Left colon (tissue), 2 donors: ENCODE data around the gene USP21. TPM values are rescaled to one million over a fixed set of nuclear protein-coding genes. Genes with fewer than 3 reads are reported as not detected.
A peak's percentile ranks its signal among the peaks of the same experiment; 100 is the strongest.

Experiments
- ATAC-seq: fragments of 200-7000 bp; cut with Tn5 transposase; one replicate; pipeline ENCODE4 v1.9.1; 2020; ENCODE audit warnings: mild to moderate bottlenecking, moderate library complexity
- DNase-seq, 2 donors: peaks; one replicate each; pipeline ENCODE4 v3.0.0-alpha.2; 2020
- intact Hi-C, 2 donors: fragments of 100-400 bp; cut with DNase I in 1 of 2; cut with micrococcal nuclease in 1 of 2; formaldehyde crosslinking; loops; one replicate each; pipeline versions ENCODE4 v1.11.2 to v1.14.0; 2022; cut with DNase I, micrococcal nuclease
- total RNA-seq, 2 donors: library from RNA; stranded (reverse); fragmentation: NEBNext Ultra II Directional; extraction: Animal tissue kit (Norgen Biotek cat#: 25700); gene quantifications; one replicate each; pipeline ENCODE4 v1.2.1, GENCODE V29; 2021
- donor health status: DM: no; HTN: no; CAD: no.
- donor health status: DM: yes; HTN: yes; CAD: no.

USP21 gene
- total RNA-seq, 2 donors from 2014 or later, result 19.7 to 24.0 TPM

DNA sequence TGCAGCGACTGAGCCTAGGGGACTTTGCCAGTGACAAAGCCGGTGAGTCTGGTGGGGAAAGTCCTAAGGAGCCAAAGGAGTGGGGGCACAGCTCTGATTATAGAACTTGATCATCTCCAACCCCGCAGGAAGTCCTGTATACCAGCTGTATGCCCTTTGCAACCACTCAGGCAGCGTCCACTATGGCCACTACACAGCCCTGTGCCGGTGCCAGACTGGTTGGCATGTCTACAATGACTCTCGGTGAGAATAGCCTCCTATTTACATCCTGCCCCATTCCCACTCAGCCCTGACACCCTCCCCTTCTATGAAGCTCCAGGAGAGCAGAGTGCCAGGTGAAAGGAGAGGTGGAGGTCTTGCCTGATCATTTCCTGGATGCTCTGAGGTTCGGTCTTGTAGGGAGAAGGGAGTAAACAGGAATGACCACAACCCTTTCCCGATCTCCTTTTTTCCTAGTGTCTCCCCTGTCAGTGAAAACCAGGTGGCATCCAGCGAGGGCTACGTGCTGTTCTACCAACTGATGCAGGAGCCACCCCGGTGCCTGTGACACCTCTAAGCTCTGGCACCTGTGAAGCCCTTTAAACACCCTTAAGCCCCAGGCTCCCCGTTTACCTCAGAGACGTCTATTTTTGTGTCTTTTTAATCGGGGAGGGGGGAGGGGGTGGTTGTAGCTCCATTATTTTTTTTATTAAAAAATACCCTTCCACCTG, 5.8 kb downstream of the USP21 start:
- DNase-seq (no peak), ATAC-seq (no peak)
- intact Hi-C loops, result no loop called here

DNA sequence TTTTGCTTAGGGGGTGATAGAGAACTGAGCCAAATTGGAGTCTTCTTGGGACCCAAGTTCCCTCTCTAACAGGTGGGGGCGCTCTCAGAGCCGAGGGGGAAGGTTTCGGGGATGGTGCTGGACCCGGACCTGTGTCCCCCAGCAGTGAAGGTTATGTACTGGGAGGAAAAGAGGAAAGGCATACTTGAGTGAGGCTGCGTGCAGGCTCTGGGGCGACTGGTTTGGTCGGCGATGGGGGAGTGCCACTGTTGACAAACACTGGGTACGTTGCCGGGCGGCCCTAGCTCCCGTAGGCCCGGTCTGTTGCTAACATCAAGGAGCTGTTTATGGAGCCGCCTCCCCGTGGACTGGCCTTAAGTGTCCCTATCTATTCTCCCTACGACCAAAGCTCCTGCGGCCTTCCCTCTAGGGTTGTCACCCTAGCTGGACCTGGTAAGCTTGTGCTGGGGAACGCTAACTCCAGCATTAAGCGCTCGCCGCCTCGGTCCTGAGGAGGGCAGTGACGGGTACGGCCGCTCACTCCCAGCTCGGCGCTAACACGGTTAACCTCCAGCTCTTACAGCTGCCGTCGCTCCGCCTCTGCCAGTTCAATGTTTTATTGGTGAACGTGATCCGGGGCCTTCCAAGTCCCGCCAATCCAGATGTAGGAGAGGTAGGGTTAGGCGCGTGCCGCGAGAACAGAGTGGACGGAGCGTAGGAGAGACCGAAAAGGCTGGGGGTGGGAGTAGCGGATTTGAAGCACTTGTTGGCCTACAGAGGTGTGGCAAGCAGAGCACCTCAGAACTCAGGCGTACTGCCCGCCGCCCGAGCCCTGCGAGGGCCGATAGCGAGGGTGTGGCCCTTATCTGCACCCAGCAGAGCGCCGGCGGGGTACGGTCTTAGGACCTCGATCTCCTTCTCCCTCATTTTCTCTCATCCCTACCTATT, 6.7 kb downstream of the USP21 start, which contains the start of gene PPOX:
TSS of gene PPOX (plus strand) at position 685 of the 927 bp plus-strand sequence. CDS start 422 bp downstream, outside the sequence.
- peak; percentile 92 for ATAC-seq

DNA sequence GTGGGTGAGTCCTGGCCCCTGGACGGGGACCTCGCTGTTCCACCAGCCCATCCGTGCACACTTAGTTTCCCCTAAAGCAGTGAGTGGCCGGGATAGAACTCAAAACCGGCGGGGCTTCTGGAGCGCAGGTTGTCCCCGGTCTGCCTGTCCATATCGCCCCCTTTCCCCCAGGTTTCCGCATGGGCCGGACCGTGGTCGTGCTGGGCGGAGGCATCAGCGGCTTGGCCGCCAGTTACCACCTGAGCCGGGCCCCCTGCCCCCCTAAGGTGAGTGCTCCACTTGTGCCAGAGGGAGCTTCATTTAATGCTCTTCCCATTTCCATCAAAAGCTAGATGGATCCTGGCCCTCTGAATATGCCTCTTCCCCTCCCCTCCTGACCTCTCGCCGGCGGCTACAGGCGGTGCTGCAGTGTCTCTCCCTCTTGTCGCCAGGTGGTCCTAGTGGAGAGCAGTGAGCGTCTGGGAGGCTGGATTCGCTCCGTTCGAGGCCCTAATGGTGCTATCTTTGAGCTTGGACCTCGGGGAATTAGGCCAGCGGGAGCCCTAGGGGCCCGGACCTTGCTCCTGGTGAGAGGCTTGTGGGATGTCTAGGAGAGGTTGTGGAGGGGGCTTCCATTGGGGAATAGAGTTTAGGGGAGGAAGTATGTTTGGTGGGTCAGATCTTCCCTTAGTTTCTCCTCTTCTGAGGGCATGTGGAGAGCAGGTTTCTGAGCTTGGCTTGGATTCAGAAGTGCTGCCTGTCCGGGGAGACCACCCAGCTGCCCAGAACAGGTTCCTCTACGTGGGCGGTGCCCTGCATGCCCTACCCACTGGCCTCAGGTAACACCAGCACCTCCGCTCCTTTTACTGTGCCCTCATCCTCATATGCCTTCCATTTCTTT, 7.6 kb downstream of the USP21 start:
- ATAC-seq (peak; percentile 5), DNase-seq (no peak)
- intact Hi-C loops, result no loop called here

More for the DNA sequence above, 6.7 kb downstream of the USP21 start, which contains the start of gene PPOX:
- intact Hi-C loops, result no loop called here
- peak; percentile 95 to 98 for DNase-seq

DNA sequence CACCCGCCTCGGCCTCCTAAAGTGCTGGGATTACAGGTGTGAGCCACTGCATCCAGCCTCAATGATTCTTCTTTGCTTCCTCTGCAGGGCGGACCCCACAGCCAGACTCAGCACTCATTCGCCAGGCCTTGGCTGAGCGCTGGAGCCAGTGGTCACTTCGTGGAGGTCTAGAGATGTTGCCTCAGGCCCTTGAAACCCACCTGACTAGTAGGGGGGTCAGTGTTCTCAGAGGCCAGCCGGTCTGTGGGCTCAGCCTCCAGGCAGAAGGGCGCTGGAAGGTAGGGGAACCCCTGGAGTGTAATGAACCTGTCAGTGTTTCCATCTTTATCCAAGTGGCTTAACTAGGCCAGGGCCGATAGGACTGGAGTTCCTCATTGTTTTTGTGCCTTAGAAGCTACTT, 9.6 kb downstream of the USP21 start:
- DNase-seq, result no peak
- intact Hi-C loops, result no loop called here
- ATAC-seq, result no peak

DNA sequence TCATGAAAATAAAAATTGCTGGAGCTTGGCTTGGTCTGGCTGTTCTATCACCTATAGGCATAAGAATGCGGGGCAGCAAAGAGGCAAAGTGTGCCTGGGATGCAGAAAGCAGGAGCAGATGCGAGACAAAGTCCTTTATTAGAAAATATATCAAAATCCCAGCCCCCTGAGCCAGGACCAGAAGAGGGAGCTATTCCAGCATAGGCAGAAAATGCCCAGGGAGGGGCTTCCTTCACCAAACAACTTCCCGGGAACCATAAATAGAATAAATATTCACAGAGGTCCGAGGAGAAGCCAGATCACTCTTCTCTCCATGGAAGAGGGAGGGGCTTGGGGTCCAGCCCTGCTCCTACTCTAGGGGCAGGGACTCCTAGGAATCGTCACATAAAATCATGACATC, 11.9 kb downstream of the USP21 start:
- DNase-seq, result no peak
- intact Hi-C loops, result no loop called here

DNA sequence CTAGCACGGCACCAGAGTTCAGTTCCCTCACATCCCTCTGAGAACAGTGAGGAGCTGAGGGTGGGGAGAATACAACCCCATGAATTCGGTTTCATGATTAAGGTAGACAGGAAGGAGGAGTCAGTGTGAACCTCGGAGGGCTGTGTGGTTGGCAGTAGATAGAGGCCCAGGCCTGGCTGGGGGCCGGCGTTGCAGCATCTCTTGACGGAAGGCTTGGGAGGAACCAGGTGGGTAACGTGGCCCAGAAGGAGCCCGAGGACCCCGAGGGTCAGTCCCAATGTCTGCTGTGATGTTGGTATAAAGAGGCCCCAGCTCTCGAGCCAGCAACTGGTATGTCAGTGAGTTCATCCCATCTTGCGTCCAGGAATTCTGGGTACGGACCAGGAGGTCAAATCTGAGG, 12.4 kb downstream of the USP21 start:
- DNase-seq (no peak), ATAC-seq (no peak)
- intact Hi-C loops, result no loop called here

More for the DNA sequence above, 11.9 kb downstream of the USP21 start:
- ATAC-seq, result no peak

DNA sequence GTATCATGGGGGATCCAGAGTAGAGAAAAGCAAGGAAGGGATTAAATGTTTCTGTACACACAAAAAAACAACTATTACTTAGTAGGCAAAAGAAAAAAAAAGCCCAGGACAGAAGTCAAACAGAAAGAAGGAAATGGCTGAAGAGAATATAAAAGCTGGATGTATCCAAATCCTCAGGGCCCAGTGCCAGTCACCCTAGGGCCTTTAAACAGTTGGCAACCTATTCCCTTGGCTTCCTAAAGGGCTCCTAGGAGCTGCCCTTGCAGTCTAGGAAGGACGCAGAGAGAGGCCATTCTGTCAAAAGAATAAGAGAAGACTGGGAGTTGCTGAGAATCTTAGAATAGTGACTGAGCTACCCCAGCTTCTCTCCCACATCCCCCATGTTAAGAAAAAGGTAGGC, 13.0 kb downstream of the USP21 start:
- no peak for ATAC-seq
- intact Hi-C loops, result no loop called here
- DNase-seq, result no peak

DNA sequence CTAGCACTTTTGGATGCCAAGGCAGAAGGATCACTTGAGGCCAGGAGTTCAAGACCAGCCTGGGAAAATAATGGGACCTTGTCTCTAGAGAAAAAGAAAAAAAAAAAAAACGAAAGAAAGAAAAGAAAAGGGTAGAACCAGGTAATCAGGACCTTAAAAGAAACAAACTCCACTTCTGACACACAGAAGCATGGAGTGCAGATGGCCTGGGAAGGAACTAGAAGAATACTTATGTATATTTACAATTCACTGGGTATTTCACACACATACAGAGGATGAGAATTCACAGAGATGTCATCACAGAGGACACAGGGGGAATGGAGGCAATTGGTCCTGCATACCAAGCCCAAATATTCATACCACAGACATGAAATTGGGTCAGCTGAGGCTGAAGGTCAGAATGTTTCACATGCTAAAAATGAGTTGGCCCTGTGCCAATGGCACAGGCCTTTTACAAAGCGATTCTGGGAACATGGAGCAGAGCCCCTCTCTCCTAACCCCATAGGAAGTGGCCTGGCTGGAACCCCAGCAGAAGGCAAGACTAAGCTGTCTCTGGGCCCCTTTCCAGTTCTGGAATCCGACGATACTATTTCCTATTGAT, 13.6 kb downstream of the USP21 start:
- ATAC-seq, result no peak
- DNase-seq, result no peak
- intact Hi-C loops, result no loop called here

DNA sequence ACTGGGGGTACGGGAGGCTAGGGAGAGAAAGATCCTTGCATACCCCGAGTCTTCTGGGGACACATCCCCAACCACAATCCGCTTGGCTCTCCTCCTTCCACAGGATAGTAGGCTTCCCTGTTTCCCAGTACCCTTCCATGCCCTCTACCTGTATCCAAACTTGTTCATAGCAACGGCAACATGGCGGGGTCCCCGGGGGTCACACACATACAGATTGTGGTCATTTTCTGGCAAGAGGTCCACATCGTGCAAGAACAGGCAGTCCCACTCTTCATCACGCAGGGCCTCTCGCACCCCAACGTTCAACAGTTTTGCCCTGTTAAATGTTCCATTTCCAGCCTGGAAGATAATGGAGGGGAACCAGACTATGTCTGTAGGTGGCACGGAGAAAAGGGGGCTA, 14.4 kb downstream of the USP21 start:
- no peak for DNase-seq
- intact Hi-C loops, result no loop called here
- no peak for ATAC-seq

DNA sequence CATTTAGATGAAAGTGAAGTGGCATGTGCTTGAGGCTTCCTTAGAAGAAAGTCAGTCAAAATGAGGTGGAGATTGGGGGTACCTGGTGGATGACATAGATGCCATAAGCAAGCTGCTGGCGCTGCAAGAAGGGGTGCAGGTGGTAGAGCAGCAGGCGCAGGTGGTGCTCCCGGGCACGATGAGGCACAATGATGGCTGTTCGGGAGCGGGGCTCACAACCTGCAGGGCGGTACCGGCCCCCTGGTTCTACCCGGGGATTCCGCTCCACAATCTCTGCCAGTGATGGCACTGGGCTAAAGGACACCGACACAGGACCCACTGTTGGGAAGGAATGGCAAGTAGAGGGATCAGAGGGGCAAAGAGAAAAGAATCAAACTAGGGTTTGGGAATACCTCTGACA, 15.6 kb downstream of the USP21 start:
- DNase-seq (no peak), ATAC-seq (no peak)
- intact Hi-C loops, result no loop called here

DNA sequence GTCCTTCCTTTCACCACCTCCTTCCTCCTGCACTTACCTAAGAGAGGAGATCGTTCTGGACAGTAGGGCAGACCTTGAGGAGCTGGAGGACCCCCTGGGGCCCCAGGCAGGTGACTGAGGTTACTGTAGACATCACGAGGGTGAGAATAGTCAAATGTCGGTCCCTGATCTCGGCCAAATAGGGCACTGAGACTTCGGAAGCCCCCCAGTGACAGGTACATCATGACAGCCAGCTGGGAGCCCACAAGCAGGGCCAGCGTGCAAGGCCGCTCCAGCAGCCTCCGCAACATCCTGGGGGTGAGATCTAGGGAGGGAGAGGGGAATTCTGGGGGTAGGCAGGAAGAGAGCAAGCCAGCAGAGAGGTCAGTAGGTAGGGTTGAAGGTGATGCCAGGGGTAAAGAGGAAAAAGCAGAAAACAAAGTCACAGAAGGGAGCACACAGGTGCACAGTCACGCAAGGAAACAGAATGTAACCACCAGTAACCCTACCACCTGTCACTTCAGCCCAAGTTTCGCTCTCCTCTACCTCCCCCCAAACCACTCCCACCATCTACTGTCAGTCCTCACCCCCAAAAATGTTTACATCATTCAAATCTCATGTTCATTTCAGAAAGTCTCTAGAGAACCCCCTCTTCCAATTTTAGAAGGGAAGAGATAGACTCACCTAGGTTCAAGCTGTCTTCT, 16.6 kb downstream of the USP21 start:
- ATAC-seq (no peak), DNase-seq (no peak)
- intact Hi-C loops, result no loop called here

DNA sequence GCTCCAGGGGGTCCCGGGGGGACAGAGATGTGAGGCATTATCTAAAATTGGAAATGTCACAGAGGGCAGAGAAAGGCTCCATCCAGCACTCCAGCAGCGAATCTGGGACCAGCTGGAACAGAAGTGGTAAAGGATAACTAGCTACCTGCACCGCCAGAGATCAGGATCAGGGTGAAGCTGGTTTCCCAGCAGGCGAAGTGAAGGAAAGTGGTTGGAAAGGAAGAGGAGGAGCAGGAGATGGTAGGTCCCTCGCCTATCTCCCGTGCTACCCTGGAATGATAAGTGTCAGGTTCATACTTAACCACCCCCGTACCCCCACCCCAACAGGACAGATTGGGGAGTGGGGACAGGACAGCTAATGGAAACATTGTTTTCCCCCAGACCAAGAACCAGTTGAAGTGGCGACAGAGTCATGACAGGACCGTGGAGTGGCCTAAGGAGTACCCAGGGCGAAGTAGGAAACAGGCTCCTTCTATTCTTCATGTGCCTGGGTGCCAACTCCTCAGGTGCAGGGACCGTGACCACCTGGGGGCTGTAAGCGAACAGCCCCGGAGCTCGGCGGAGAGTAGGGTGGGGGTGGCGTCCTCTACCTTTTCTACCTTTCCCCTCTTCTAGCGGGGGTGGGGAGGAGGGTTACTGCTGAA, 17.3 kb downstream of the USP21 start:
- intact Hi-C loops, result no loop called here
- no peak for DNase-seq
- peak; percentile 45 for ATAC-seq

DNA sequence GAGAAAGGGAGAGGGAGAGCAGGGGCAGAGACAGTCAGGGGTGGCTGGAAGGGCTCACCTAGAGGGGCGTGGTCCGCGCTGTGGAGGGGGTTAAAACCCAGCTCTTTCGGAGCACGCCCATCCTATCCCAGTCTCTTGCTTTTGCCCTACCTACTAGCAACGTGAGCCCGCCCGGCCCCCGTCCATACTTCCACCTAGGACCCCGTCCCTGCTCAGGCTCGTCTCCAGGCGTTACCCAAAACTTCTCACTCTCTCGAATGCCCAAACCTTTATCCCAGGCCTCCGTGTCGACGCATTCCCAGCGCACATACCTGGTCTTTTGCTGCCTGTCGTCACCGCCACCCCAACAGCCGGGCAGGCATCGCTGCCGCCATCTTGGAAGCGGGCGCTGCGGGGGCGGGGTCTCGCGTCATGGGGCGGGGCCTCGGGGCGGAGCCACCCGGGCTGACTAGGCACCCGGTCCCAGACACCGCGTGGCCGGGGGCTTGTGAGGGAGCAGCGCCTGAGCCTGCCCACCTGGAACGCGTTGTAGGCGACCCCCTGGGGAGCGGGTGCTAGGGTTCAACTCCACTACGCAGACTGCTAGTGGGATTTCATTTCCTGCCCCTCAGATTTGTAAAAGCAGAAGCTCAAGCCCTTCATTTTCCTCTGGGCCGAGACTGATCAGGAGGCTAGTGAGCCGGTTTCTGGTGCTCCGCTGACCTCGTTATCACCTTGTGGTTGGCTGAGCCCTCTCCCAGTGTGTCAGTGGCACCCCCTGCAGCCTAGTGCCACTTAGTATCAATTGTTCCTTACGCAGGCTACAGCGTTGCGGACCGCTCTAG, 18.0 kb downstream of the USP21 start, which contains the start of gene B4GALT3:
TSS of gene B4GALT3 (minus strand) at position 396 of the 824 bp plus-strand sequence. CDS start 1,447 bp downstream, outside the sequence.
- ATAC-seq, result peak; percentile 96
- intact Hi-C loops, result no loop called here
- DNase-seq, result peak; percentile 82 to 94

DNA sequence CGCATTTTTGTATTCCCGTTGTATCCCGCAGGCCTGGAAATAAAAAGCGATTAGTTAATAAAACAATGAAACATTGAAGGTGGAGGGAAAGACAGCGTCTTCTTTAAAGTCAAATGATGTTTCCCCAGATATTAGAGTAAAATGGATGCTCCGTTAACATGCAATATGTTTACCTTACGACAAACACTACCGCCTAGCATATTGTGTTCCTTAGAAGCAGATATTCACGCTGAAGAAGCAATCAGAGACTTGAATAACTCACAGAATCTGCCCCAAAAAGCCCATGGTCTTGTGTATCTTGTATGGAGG, 18.6 kb downstream of the USP21 start:
- ATAC-seq, result no peak

DNA sequence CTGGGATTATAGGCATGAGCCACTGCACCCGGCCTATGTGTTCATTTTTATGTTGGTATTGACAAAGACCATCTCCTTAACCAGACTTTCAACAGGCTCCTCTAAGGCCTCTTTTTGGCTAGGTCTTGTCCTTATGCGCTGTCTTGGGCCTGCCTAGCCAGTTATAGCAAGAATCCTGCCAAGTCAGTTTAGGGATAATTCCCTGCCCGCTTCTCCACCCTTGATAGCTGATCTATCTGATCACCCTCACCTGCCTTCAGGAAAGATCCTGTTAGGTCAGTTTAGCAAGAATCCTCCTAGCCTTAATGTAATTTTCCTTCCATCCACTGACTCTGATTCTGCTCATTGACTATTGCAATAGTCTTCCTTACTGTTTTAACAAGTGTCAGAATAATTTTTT, 20.4 kb downstream of the USP21 start:
- ATAC-seq (no peak), DNase-seq (no peak)
- intact Hi-C loops, result no loop called here

More for the DNA sequence above, 18.6 kb downstream of the USP21 start:
- intact Hi-C loops, result no loop called here
- DNase-seq, result no peak

DNA sequence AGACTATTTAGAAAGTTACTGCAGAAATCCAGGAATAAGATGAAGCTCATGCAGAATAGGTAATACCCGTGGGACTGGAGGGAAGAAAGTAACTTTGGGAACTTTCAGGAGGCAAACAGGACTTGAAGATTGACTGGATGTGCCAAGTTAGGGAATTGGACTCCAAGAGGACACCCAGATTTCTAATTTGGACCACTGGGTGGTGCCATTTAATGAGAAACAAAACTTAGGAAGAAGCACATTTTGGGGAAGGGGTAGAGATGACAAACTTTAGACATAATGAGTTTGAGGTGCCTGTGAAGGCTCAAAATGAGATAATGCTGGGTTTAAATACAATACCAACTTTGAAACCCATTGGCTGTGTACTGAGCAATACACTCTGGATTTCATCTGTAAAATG, 21.3 kb downstream of the USP21 start:
- intact Hi-C loops, result no loop called here
- no peak for ATAC-seq
- DNase-seq, result no peak

DNA sequence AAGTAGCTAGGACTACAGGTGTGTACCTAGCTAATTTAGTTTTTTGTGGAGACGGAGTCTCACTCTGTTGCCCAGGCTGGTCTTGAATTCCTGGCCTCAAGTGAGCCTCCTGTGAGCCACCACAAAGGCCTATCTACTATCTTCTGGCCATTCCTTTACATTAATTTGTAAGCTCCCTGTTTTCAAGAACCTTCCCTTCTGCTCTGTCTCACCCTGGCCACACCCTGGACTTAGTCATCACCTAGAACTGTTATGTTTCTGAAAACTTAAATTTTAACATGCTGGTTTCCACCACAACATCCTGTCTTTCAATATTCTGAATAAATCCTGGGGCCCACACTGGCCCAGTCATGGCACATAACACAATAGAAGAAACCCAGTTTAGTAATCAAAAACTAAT, 22.9 kb downstream of the USP21 start:
- intact Hi-C loops, result no loop called here
- ATAC-seq (no peak), DNase-seq (no peak)
